HepG2 (cell line): ENCODE results near the gene XAF1.

ENCODE experiments used
- CEBPZ ChIP-seq: IDR thresholded peaks from 2 replicates; pipeline ENCODE4 v1.6.1; 2012; ENCODE audit warnings: low read length, improper control_type of control experiment
- CTCF ChIP-seq: sonication (generic); formaldehyde crosslinking; IDR thresholded peaks from 2 replicates; pipeline ENCODE4 v1.5.0; 2020; ENCODE audit warnings: mild to moderate bottlenecking, missing genetic modification reagents, moderate library complexity
- EP300 ChIP-seq, 3 experiments: sonication (generic) in 1 of 3; formaldehyde crosslinking in 1 of 3; IDR thresholded peaks; 2 replicates each; pipeline versions ENCODE4 v1.5.1 to v1.6.1; 2011 to 2020; ENCODE audit warnings: low read depth in 2 of 3, low read length in 2 of 3, borderline replicate concordance in 1 of 3, improper control_type of control experiment in 1 of 3, mild to moderate bottlenecking in 1 of 3, missing genetic modification reagents in 1 of 3, moderate library complexity in 1 of 3
- FOSL1 ChIP-seq: sonication (generic); formaldehyde crosslinking; IDR thresholded peaks from 2 replicates; pipeline ENCODE4 v1.9.0; 2021; ENCODE audit warnings: missing genetic modification reagents, borderline replicate concordance
- GFI1 ChIP-seq: sonication (generic); formaldehyde crosslinking; IDR thresholded peaks from 2 replicates; pipeline ENCODE4 v1.5.0; 2020; ENCODE audit warnings: missing genetic modification reagents, mild to moderate bottlenecking, borderline replicate concordance
- JUN ChIP-seq: sonication (generic); formaldehyde crosslinking; IDR thresholded peaks from 2 replicates; pipeline ENCODE4 v1.4.0; 2020; ENCODE audit warnings: mild to moderate bottlenecking, missing genetic modification reagents
- KDM4B ChIP-seq: sonication (generic); formaldehyde crosslinking; IDR thresholded peaks from 2 replicates; pipeline ENCODE4 v1.4.0; 2020; ENCODE audit warnings: missing genetic modification reagents
- MAZ ChIP-seq, 2 experiments: sonication (generic) in 1 of 2; formaldehyde crosslinking in 1 of 2; IDR thresholded peaks; 2 replicates each; pipeline versions ENCODE4 v1.5.0 to v1.6.1; 2012 to 2020; ENCODE audit warnings: low read depth in 2 of 2, mild to moderate bottlenecking in 2 of 2, borderline replicate concordance in 1 of 2, improper control_type of control experiment in 1 of 2, low read length in 1 of 2, missing genetic modification reagents in 1 of 2, moderate library complexity in 1 of 2
- POLR2A ChIP-seq, 2 experiments: IDR thresholded peaks; 2 replicates each; pipeline ENCODE4 v1.6.1; 2011; ENCODE audit warnings: low read depth in 2 of 2, low read length in 2 of 2, mild to moderate bottlenecking in 1 of 2, moderate library complexity in 1 of 2; ENCODE audit not compliant: insufficient read depth in 1 of 2
- RFX1 ChIP-seq: fragments of 450-650 bp; IDR thresholded peaks from 2 replicates; pipeline ENCODE4 v1.6.1; 2017
- SIN3A ChIP-seq: IDR thresholded peaks from 2 replicates; pipeline ENCODE4 v1.6.1; 2011; ENCODE audit warnings: low read depth, mild to moderate bottlenecking, control low read depth, low read length, borderline replicate concordance
- SRY ChIP-seq: sonication (generic); formaldehyde crosslinking; IDR thresholded peaks from 2 replicates; pipeline ENCODE4 v1.8.0; 2022; ENCODE audit warnings: mild to moderate bottlenecking, missing genetic modification reagents

GRCh38 chr17:6823011-6823442, 67.2 kb downstream of the XAF1 start:
- TF ChIP-seq CTCF (CRISPR knock-in tag), result no peak
- no peak for TF ChIP-seq POLR2A (IDR thresholded peaks at IDR 0.05; ENCODE audit: insufficient read depth in 1 of 2, low read depth in 2 of 2, low read length in 2 of 2)
- no peak for TF ChIP-seq SRY (CRISPR knock-in tag)
- TF ChIP-seq MAZ (IDR thresholded peaks at IDR 0.05; ENCODE audit: borderline replicate concordance, low read depth, low read length), result no peak
- no peak for TF ChIP-seq MAZ (CRISPR knock-in tag; IDR thresholded peaks at IDR 0.05; ENCODE audit: low read depth)
- TF ChIP-seq CEBPZ, result no peak
- TF ChIP-seq FOSL1 (CRISPR knock-in tag), result no peak
- TF ChIP-seq KDM4B, result no peak
- TF ChIP-seq JUN (CRISPR knock-in tag), result no peak
- TF ChIP-seq GFI1 (CRISPR knock-in tag), result no peak
- no peak for TF ChIP-seq RFX1
- no peak for TF ChIP-seq EP300 (IDR thresholded peaks at IDR 0.05; ENCODE audit: low read depth in 2 of 2, low read length in 2 of 2)
- TF ChIP-seq EP300 (CRISPR knock-in tag; IDR thresholded peaks at IDR 0.05; ENCODE audit: borderline replicate concordance), result no peak
- no peak for TF ChIP-seq SIN3A
